ENCODE measurements around the gene HEATR5A.
"Not testable (repeated sequence)": the region's sequence is repeated elsewhere in the genome, so short reads cannot be mapped to it uniquely, and the experiment has no call there.

HEATR5A gene

GRCh38 chr14:31387091-31387490 is 33.3 kb downstream of the HEATR5A start:
- no peak for DNase-seq

GRCh38 chr14:31386271-31386670 is 34.1 kb downstream of the HEATR5A start:
- no peak for DNase-seq

GRCh38 chr14:31382221-31382620 is 38.1 kb downstream of the HEATR5A start:
- DNase-seq, result no peak

DNA sequence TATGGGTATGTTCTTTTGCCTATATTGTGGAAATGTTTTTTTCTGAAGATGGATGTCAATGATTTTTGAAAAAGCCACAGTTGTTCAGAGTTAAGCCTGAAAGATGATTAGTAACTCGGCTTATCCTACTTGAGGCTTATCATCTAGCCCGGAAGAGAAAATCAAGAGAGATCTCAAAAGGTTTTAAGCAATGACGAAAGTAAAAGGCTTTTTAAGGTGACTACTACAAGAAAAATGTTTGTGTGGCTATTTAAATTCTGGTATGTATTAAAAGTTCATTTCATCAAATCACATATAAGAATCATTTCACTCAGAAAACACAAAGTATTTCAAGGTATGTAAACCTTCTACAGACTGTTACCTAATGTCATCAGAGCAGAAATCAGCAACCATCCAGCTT is 40.2 kb downstream of the HEATR5A start:
- no peak for DNase-seq

- DNase-seq, result not testable (repeated sequence)
Observed at GRCh38 chr14:31379125-31379947, 41.0 kb downstream of the HEATR5A start.

DNA sequence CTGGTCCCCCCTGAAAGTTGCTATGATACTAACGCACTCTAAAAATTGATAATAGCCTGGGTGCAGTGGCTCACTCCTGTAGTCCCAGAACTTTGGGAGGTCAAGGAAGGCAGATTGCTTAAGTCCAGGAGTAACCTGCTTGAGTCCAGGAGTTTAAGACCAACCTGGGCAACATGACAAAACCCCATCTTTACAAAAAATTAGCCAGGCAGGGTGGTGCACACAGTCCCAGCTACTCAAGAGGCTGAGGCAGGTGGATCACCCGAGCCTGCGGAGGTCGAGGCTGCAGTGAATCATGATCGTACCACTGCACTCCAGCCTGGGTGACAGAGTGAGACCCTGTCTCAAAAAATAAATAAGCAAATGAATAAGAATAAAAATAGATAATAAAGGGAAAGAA is 42.9 kb downstream of the HEATR5A start:
- no peak for DNase-seq

DNA sequence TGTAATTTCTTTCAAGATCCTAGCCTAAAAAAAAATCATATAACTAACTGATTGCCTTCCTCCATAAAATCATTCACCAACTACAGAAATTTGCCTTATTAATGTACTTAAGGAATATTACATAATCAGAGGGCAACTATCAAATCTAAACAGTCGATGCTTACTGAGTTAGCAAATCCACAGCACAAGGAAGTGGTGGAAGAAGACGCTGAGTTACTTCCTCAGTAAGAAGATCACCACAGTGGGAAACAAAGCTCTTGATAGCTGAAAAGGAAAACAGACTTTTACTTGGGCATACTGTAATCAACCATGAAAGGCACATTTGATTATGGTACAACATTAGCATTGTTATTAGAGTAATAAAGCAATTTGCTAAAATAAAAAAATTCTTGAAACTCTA is 48.7 kb downstream of the HEATR5A start:
- no peak for DNase-seq

GRCh38 chr14:31363331-31364073 is 56.8 kb downstream of the HEATR5A start:
- no peak for DNase-seq

- no peak for DNase-seq
Observed at GRCh38 chr14:31362746-31363145, 57.6 kb downstream of the HEATR5A start.

GRCh38 chr14:31361761-31362160 is 58.6 kb downstream of the HEATR5A start:
- not testable (repeated sequence) for DNase-seq

DNA sequence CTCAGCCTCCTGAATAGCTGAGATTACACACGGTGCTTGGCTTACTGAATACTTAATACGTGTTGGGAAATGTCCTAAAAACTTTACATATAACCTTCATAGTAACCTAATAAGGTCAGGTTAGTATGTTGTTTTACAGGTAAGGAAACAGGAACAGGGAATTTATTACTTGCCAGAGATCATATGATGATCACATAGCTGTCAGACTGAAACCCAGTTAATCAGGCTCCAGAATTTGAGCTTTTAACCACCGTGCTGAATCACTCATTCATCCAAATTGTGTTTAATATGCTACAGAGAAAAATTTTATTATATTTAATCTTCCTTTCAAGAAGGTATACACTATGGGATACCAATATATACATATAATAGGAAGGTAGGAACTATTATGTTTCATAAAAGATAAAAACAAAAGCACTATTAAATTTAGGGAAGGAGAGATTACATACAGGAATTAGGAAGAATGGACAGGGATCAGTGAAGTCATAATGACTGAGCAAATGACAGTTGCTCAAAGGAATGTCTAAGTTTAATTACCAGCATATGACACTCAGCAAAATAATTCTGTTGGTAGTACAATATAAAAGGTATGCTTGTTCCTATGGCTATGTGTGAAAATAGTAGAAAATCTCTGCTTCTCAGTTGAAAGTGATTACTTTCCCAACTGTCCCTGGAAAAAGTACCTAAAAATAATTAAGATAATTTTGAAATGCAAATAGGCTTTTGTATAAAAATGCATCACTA is 59.3 kb downstream of the HEATR5A start:
- DNase-seq, result no peak

DNA sequence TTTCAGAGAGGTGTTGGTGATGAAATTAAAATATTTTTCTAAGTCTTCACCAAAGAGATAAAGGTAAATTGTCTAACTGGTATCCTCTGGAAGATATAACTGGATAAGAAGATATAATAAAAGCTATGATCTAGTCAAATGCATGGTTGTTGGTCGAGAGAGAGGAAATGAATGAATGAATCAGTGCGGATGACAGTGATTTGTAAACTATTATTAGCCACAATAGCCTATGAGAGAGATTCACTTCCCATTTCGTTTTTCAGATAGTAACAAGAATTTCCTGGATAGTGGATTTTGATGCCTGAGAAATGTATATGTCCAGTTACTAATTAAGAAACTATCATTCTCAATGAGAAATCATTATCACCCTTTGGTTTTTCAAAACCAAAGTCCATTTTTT is 63.1 kb downstream of the HEATR5A start:
- DNase-seq, result no peak

DNA sequence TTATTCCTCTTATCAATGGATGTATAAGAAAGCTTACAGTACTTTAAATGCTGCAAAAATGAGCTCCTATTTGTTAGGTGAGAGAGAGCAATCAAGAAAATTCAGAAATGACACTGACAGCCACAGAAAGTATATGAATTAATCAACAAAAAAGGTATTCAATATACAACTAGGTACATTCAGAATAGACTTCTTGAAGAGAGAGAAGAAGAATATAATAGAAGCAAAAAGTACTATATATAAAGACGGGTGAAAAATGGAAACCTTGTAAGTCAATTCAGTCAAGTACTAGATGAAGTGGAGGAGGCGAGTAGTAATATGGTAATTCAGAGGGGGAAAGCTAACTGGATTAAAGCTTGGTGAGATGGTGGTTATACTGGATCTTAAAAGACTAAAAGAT is 74.3 kb downstream of the HEATR5A start:
- DNase-seq, result no peak

DNA sequence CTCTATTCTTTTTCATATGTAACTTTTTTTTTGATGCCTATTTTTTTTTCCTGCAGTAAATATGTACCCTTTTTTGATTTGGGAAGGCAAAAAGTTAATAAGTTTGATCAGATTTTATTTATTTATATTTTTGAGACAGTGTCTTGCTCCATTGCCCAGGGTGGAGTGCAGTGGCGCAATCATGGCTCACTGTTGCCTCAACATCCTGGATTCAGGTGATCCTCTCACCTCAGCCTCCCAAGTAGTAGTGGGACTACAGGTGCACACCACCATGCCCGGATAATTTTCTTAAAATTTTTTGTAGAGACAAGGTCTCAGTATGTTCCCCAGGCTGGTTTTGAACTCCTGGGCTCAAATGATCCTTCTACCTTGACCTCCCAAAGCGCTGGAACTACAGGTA is 79.1 kb downstream of the HEATR5A start:
- no peak for DNase-seq

DNA sequence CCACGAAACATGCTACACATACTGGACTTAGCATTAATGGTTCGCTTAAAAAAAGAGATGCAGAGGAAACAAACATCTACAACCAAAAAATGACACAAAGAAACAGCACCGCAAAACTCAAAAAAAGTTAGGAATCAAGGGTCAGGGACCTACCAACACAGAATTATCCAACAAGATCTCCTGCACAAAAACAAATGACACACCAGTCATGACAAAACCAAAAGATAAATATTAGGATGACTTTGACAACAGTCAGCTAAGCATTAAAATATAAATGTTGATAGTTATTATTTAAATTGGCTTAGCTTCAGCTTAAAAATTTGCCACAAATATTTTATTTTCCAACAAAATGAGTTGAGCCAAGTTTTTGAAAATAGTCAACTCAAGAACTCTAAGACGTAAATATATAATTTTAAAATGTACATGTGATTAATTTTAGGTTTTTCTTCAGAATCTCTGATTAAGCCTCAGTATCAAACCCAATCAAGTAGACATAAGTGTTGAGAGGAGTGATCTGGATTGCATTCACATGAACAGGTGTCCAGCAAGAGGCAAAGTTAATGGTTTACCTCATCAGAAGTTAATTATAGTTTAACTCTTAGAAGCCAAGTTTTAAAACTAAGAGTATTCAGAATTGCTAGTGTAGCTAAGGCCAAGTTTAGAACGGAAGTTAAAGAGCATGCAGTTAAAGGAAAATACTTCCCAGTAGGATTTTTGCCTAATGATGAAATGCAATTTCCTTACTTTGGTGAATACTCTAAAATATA is 79.9 kb downstream of the HEATR5A start:
- DNase-seq, result no peak

- DNase-seq, result no peak
Observed at GRCh38 chr14:31339743-31340142, 80.6 kb downstream of the HEATR5A start.

GRCh38 chr14:31337331-31337730 is 83.0 kb downstream of the HEATR5A start:
- no peak for DNase-seq

GRCh38 chr14:31336646-31337045 is 83.7 kb downstream of the HEATR5A start:
- no peak for DNase-seq

- not testable (repeated sequence) for DNase-seq
Observed at GRCh38 chr14:31331395-31331794, 89.0 kb downstream of the HEATR5A start.

GRCh38 chr14:31329876-31330521 is 90.4 kb downstream of the HEATR5A start:
- DNase-seq, result not testable (repeated sequence)

DNA sequence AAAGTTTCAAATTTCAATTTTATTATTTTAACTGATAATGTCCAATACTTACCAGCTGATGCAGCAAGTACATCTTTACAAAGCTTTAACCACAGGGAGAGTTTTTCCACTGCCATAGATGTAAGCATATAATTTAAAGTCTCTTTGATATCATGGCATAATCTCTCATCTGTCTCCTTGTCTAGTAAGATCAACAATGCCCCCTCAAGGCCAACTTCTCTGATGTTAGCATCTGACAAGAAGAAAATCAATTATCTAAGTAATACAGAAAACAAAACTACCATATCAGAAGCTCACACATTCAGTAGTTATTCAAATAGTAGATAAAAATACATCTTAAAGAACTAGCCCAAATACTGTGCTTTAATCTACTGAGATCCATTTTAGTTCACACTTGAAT is 94.2 kb downstream of the HEATR5A start:
- DNase-seq, result no peak

DNA sequence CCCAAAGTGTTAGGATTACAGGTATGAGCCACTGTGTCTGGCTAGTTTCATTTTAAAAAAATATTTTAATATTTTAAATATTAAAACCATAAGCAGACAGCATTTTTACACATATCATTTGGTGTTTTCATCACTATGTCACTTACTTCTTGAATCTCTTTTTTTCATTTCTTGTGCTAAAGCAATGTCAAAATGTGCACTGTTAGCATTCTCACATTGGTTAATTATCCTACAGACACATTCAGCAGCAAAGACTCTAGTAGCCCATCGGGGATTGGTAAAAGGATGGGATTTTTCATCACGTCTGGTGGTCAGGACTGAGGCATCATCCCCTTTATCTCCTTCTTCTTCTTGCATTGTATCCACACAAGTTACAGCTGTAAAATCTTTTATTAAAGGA is 96.9 kb downstream of the HEATR5A start:
- no peak for DNase-seq
